A673 (cell line): ENCODE results near the gene SERPINH1. TPM values are rescaled to one million over a fixed set of nuclear protein-coding genes. Genes with fewer than 3 reads are reported as not detected.

Experiments used
- BruUV-seq: library from RNA; stranded (reverse); fragments of 400-500 nt; replicated peaks from 2 replicates; lab custom pipeline; 2021; lab: Mats Ljungman, UMichigan
- CTCF ChIA-PET: fragments of 300-600 bp; sonication (Branson Sonifier 250); formaldehyde crosslinking; loops from one replicate; lab custom pipeline; 2022; ENCODE audit warnings: antibody characterized with exemption; lab: Charles Lee
- POLR2A ChIA-PET: fragments of 300-600 bp; sonication (Branson Sonifier 250); formaldehyde crosslinking; loops from one replicate; lab custom pipeline; 2022; ENCODE audit warnings: antibody characterized with exemption; ENCODE audit not compliant: low non-redundant PET; lab: Charles Lee
- DNase-seq: peaks from one replicate; pipeline ENCODE4 v3.0.0-alpha.2; 2015; ENCODE audit warnings: low spot score
- H3K27ac ChIP-seq: fragments of 200-600 bp; sonication (generic); 2 replicates; pipeline ENCODE4 v1.5.1; 2016; ENCODE audit warnings: mixed run types, low read depth, mild to moderate bottlenecking, mixed read lengths, antibody characterized with exemption, low read length; ENCODE audit not compliant: poor library complexity, severe bottlenecking
- H3K27me3 ChIP-seq: fragments of 200-600 bp; sonication (generic); replicated peaks from 2 replicates; pipeline ENCODE4 v1.6.1; 2017; ENCODE audit warnings: mixed run types, low read depth, mild to moderate bottlenecking, mixed read lengths, antibody characterized with exemption, low read length; ENCODE audit not compliant: insufficient read depth, poor library complexity
- H3K36me3 ChIP-seq: fragments of 200-600 bp; sonication (generic); 2 replicates; pipeline ENCODE4 v1.6.1; 2016; ENCODE audit warnings: mixed run types, mild to moderate bottlenecking, mixed read lengths, antibody characterized with exemption, low read length; ENCODE audit not compliant: insufficient read depth, poor library complexity, severe bottlenecking
- H3K4me1 ChIP-seq: fragments of 200-600 bp; sonication (generic); 2 replicates; pipeline ENCODE4 v1.6.1; 2017; ENCODE audit warnings: mixed run types, mild to moderate bottlenecking, mixed read lengths, antibody characterized with exemption, low read length; ENCODE audit not compliant: insufficient read depth, poor library complexity, severe bottlenecking
- H3K4me3 ChIP-seq: fragments of 200-600 bp; sonication (generic); 2 replicates; pipeline ENCODE4 v1.5.1; 2016; ENCODE audit warnings: low read depth, mixed run types, mild to moderate bottlenecking, mixed read lengths, low read length; ENCODE audit not compliant: poor library complexity, severe bottlenecking
- H3K9me3 ChIP-seq: fragments of 200-600 bp; sonication (generic); 2 replicates; pipeline ENCODE4 v1.6.1; 2016; ENCODE audit warnings: mixed run types, low read depth, mild to moderate bottlenecking, mixed read lengths, antibody characterized with exemption, low read length; ENCODE audit not compliant: poor library complexity, severe bottlenecking
- CTCF ChIP-seq: fragments of 300-800, 200-600 bp; sonication (generic); conservative IDR thresholded peaks from 2 replicates; pipeline ENCODE4 v1.5.1; 2017; ENCODE audit warnings: low read depth, mild to moderate bottlenecking, antibody characterized with exemption, low read length, moderate library complexity, mixed read lengths
- EZH2 ChIP-seq: fragments of 200-600 bp; sonication (generic); IDR thresholded peaks from 2 replicates; pipeline ENCODE4 v1.6.1; 2017; ENCODE audit warnings: borderline replicate concordance, low read depth, mild to moderate bottlenecking, mixed read lengths, antibody characterized with exemption, low read length; ENCODE audit not compliant: poor library complexity, severe bottlenecking
- intact Hi-C: fragments of 100-400 bp; cut with micrococcal nuclease; formaldehyde crosslinking; loops from one replicate; pipeline ENCODE4 v1.10.0; 2022; ENCODE audit not compliant: unreplicated experiment
- total RNA-seq: library from RNA; stranded (reverse); gene quantifications from 2 replicates; pipeline ENCODE4 v1.2.3, GENCODE V29; 2021

Gene SERPINH1
- total RNA-seq, 1 experiment from 2014 or later: 268 TPM

- Histone ChIP-seq H3K4me1 (no peaks in the 10 kb centered on the region), H3K36me3 (no peaks in the 10 kb centered on the region), H3K27me3 (no peaks in the 10 kb centered on the region), H3K9me3 (no peaks in the 10 kb centered on the region), H3K4me3 (no peak overlapping the region), H3K27ac (no peak overlapping the region)
- POLR2A ChIA-PET: no interaction called here
- CTCF ChIA-PET: interaction anchor here (0.6 kb wide), 1 partner anchor 22 kb away, joined by 4 read pairs; no protein-coding TSS in a partner anchor
- intact Hi-C loops: loop anchor here (10.0 kb wide), 1 partner anchor 111 kb away; no protein-coding TSS in a partner anchor
- no peak for TF ChIP-seq CTCF
- no peak for TF ChIP-seq EZH2
- no TSS peak for BruUV-seq
- no peak for DNase-seq
Observed at GRCh38 chr11:75594211-75594610, 32.2 kb downstream of the SERPINH1 start.

DNA sequence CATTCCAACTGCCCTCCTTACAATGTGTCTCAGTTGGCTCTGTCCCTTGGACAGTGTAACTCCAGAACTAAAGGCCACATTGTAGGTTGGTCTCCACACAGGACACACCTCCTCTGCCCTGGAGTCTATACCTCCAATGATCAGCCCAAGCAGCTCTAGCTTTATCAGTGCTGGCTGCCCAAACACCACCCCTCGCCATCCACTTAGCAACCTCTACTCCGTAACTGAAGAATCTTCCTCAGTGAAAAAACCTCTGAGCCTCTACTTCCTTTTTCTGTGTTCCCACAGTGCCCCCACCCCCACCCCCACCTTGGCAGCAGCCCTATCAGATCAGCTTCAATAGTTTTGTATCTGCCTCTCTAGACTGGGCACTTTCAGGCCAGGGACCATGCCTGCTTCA, 33.4 kb downstream of the SERPINH1 start:
- no peak for DNase-seq
- BruUV-seq: no TSS peak
- Histone ChIP-seq H3K27ac (no peak overlapping the region), H3K36me3 (no peaks in the 10 kb centered on the region), H3K4me3 (no peak overlapping the region), H3K9me3 (no peaks in the 10 kb centered on the region), H3K27me3 (no peaks in the 10 kb centered on the region), H3K4me1 (no peaks in the 10 kb centered on the region)
- ChIA-PET CTCF (no interaction called here), POLR2A (no interaction called here)
- TF ChIP-seq EZH2 (no peak), CTCF (no peak)
- intact Hi-C loops: loop anchor here (5.0 to 10.0 kb wide), 2 partner anchors 72 to 109 kb away; partner anchors contain the start of gene MAP6

DNA sequence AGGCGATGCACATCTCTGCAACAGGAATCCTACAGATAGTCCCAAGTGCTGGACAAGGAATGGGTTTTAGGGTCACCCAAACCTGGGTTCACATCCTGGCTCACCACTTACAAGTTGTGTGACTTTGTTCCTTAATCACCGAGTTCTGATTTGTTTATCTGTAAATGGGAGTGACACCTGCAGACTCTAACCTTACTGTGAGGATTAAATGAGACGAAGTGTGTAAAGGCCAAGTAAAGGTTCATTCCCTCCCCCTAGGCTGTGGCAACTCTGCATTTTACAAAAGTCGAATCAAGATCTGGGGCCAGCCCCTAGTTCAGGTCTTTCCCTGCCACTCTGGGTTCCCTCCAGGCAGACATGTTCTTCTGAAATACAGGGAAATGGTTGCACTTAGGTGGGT, 34.9 kb downstream of the SERPINH1 start:
- no peak for DNase-seq
- Histone ChIP-seq H3K27me3 (no peaks in the 10 kb centered on the region), H3K27ac (no peak overlapping the region), H3K4me3 (no peak overlapping the region), H3K36me3 (no peaks in the 10 kb centered on the region), H3K4me1 (no peaks in the 10 kb centered on the region), H3K9me3 (no peaks in the 10 kb centered on the region)
- CTCF ChIA-PET: interaction anchor here (1.3 kb wide), 1 partner anchor 11 kb away, joined by 3 read pairs; no protein-coding TSS in a partner anchor
- no peak for TF ChIP-seq EZH2
- no peak for TF ChIP-seq CTCF
- no TSS peak for BruUV-seq
- intact Hi-C loops: loop anchor here (5.0 to 10.0 kb wide), 2 partner anchors 70 to 108 kb away; partner anchors contain the start of gene MAP6
- POLR2A ChIA-PET: interaction anchor here (0.5 kb wide), 1 partner anchor 64 kb away, joined by 4 read pairs; no protein-coding TSS in a partner anchor
